Lung (tissue), 12 donors: ENCODE results near the gene COBL. TPM values are rescaled to one million over a fixed set of nuclear protein-coding genes. Genes with fewer than 3 reads are reported as not detected.
A peak's percentile ranks its signal among the peaks of the same experiment; 100 is the strongest.

ENCODE experiments used
- ATAC-seq: fragments of 200-7000 bp; cut with Tn5 transposase; one replicate; pipeline ENCODE4 v1.9.1; 2020; ENCODE audit warnings: moderate number of reproducible peaks; ENCODE audit not compliant: insufficient read depth, low FRiP score
- DNase-seq, 3 donors: peaks; one replicate each; pipeline ENCODE4 v3.0.0-alpha.2; 2013 to 2017
- H3K27ac ChIP-seq, 2 donors: one replicate each; pipeline ENCODE4 v1.5.1; 2013; ENCODE audit warnings: mild to moderate bottlenecking in 2 of 2, moderate library complexity in 2 of 2, control low read depth in 1 of 2, inconsistent platforms in 1 of 2, low read depth in 1 of 2, low read length in 1 of 2
- H3K27me3 ChIP-seq, 3 donors: one replicate each; pipeline ENCODE4 v1.5.1; 2013; ENCODE audit warnings: low read length in 2 of 3; ENCODE audit not compliant: control insufficient read depth in 3 of 3, insufficient read depth in 3 of 3
- H3K36me3 ChIP-seq, 4 donors: one replicate each; pipeline ENCODE4 v1.5.1; 2013; ENCODE audit warnings: low read length in 4 of 4, mild to moderate bottlenecking in 1 of 4, moderate library complexity in 1 of 4; ENCODE audit not compliant: control insufficient read depth in 4 of 4, insufficient read depth in 4 of 4
- H3K4me1 ChIP-seq, 5 donors: one replicate each; pipeline ENCODE4 v1.5.1; 2013; ENCODE audit warnings: low read length in 5 of 5, mild to moderate bottlenecking in 2 of 5, moderate library complexity in 1 of 5; ENCODE audit not compliant: control insufficient read depth in 5 of 5, insufficient read depth in 5 of 5
- H3K4me3 ChIP-seq: one replicate; pipeline ENCODE4 v1.5.1; 2013; ENCODE audit warnings: mild to moderate bottlenecking, control low read depth, moderate library complexity
- H3K9ac ChIP-seq, 2 donors: one replicate each; pipeline ENCODE4 v1.5.1; 2013; ENCODE audit warnings: low read length in 2 of 2, control low read depth in 1 of 2; ENCODE audit not compliant: insufficient read depth in 1 of 2
- H3K9me3 ChIP-seq, 4 donors: one replicate each; pipeline ENCODE4 v1.5.1; 2013; ENCODE audit warnings: low read length in 3 of 4, mild to moderate bottlenecking in 1 of 4, moderate library complexity in 1 of 4; ENCODE audit not compliant: control insufficient read depth in 4 of 4, insufficient read depth in 3 of 4
- CTCF ChIP-seq: IDR thresholded peaks from 2 replicates; pipeline ENCODE4 v1.5.1; 2012; ENCODE audit warnings: mild to moderate bottlenecking; ENCODE audit errors: control extremely low read depth, extremely low read depth
- WGBS, 2 donors: extraction: QIAGEN DNeasy Blood & Tissue Kit; methylation state at CpG; one replicate each; pipeline ENCODE4 v1.1.7; 2013; 5-methylcytosine and 5-hydroxymethylcytosine counted together
- polyA plus RNA-seq, 2 donors: library from polyadenylated mRNA; stranded (reverse); fragments of 200-250 nt; gene quantifications; one replicate each; pipeline ENCODE4 v1.2.1, GENCODE V29; 2013
- total RNA-seq, 2 donors: library from RNA; depleted of rRNA in 1 of 2; stranded (reverse); fragments of >200 nt in 1 of 2; gene quantifications; one replicate each; pipeline ENCODE4 v1.2.1, GENCODE V29; 2014 to 2021
- donor health status: control.
- donor health status: control.
- donor health status: Bipolar disorder and iron deficiency.
- donor health status: healthy.
- donor health status: DM: yes; HTN: yes; CAD: no.

Gene COBL
- total and polyA plus RNA-seq, 4 donors: 6.3 to 38.1 (median 15.0) TPM

- Histone ChIP-seq H3K27me3 (peaks cover 0 to 12% (median 8%) of the 10 kb centered on the region in 3 donors), H3K4me3 (no peak overlapping the region), H3K9ac (no peak overlapping the region), H3K27ac (no peak overlapping the region), H3K4me1 (no peaks in the 10 kb centered on the region), H3K9me3 (no peaks in the 10 kb centered on the region), H3K36me3 (no peaks in the 10 kb centered on the region)
- ATAC-seq (no peak), DNase-seq (no peak)
- no peak for TF ChIP-seq CTCF
- WGBS, 2 donors: 95% methylated on average over 6 of the region's 6 CpGs
These were observed 154.7 kb downstream of the COBL start for GRCh38 chr7:51161937-51162336.

GRCh38 chr7:51160990-51161615 lies 155.5 kb downstream of the COBL start:
- Histone ChIP-seq H3K27me3 (peaks cover 0 to 12% (median 8%) of the 10 kb centered on the region in 3 donors), H3K4me3 (no peak overlapping the region), H3K36me3 (no peaks in the 10 kb centered on the region), H3K27ac (no peak overlapping the region), H3K4me1 (peaks cover 0 to 2% (median 0%) of the 10 kb centered on the region in 5 donors), H3K9me3 (peaks cover 0 to 2% (median 0%) of the 10 kb centered on the region in 4 donors), H3K9ac (no peak overlapping the region)
- DNase-seq (peak; percentile 80 to 89 (median 83)), ATAC-seq (peak; percentile 77)
- peak; percentile 86 for TF ChIP-seq CTCF
- 28 to 29% methylated on average over 9 of the region's 9 CpGs for WGBS, 2 donors

- Histone ChIP-seq H3K4me1 (peaks cover 0 to 2% (median 0%) of the 10 kb centered on the region in 5 donors), H3K9me3 (peaks cover 0 to 2% (median 0%) of the 10 kb centered on the region in 4 donors), H3K27me3 (peaks cover 0 to 12% (median 8%) of the 10 kb centered on the region in 3 donors), H3K4me3 (no peak overlapping the region), H3K36me3 (no peaks in the 10 kb centered on the region), H3K27ac (no peak overlapping the region), H3K9ac (no peak overlapping the region)
- no peak for ATAC-seq
- no peak for TF ChIP-seq CTCF
- no peak for DNase-seq
- WGBS, 2 donors: 71 to 88% methylated on average over 6 of the region's 6 CpGs
These were observed 156.2 kb downstream of the COBL start for GRCh38 chr7:51160411-51160810.
